K562 (cell line): ENCODE results near the gene RUNX1. TPM values are rescaled to one million over a fixed set of nuclear protein-coding genes. Genes with fewer than 3 reads are reported as not detected.

Experiments used
- CBFA2T2 ChIP-seq: fragments of 450-650 bp; conservative IDR thresholded peaks from 2 replicates; pipeline ENCODE4 v1.6.1; 2017; ENCODE audit warnings: mild to moderate bottlenecking
- GTF2A2 ChIP-seq: IDR thresholded peaks from 2 replicates; pipeline ENCODE4 v1.6.1; 2016; ENCODE audit warnings: mild to moderate bottlenecking, missing genetic modification characterization, missing compliant biosample characterization
- MEF2D ChIP-seq: conservative IDR thresholded peaks from 2 replicates; pipeline ENCODE4 v1.6.1; 2016; ENCODE audit warnings: low read depth, missing genetic modification characterization, missing compliant biosample characterization
- NR0B1 ChIP-seq: fragments of 450-650 bp; IDR thresholded peaks from one replicate; pipeline ENCODE4 v1.6.1; 2018; ENCODE audit warnings: mild to moderate bottlenecking, moderate library complexity; ENCODE audit not compliant: partially characterized antibody
- POLR2AphosphoS5 ChIP-seq: IDR thresholded peaks from 2 replicates; pipeline ENCODE4 v1.6.1; 2011; ENCODE audit warnings: mild to moderate bottlenecking, low read depth, low read length, moderate library complexity; ENCODE audit not compliant: control insufficient read depth, insufficient read depth
- RBFOX2 ChIP-seq: fragments of 200-400 bp; formaldehyde crosslinking; IDR thresholded peaks from 2 replicates; pipeline ENCODE4 v1.6.1; 2017; ENCODE audit warnings: low read depth, mild to moderate bottlenecking, low read length, moderate library complexity
- SP2 ChIP-seq: IDR thresholded peaks from 2 replicates; pipeline ENCODE4 v1.6.1; 2011; ENCODE audit warnings: mild to moderate bottlenecking, low read depth, low read length, moderate library complexity; ENCODE audit not compliant: poor library complexity, severe bottlenecking; ENCODE audit errors: extremely low read depth
- ZFP1 ChIP-seq: fragments of 450-650 bp; formaldehyde crosslinking; IDR thresholded peaks from 2 replicates; pipeline ENCODE4 v1.4.0; 2020; ENCODE audit warnings: mild to moderate bottlenecking, mixed read lengths
- ZNF184 ChIP-seq: sonication (generic); formaldehyde crosslinking; IDR thresholded peaks from 2 replicates; pipeline ENCODE4 v1.5.0; 2020; ENCODE audit warnings: missing genetic modification reagents
- ZNF318 ChIP-seq, 2 experiments: fragments of 450-650 bp; IDR thresholded peaks; 2 replicates each; pipeline ENCODE4 v1.6.1; 2016; ENCODE audit warnings: mild to moderate bottlenecking in 2 of 2, borderline replicate concordance in 1 of 2, low read depth in 1 of 2, moderate library complexity in 1 of 2
- ZNF589 ChIP-seq: fragments of 200-800 bp; sonication (Bioruptor generic); IDR thresholded peaks from 2 replicates; pipeline ENCODE4 v1.6.1; 2016; ENCODE audit warnings: low read depth, missing genetic modification characterization, missing compliant biosample characterization
- ZNF609 ChIP-seq: sonication (generic); formaldehyde crosslinking; IDR thresholded peaks from 2 replicates; pipeline ENCODE4 v1.8.1; 2023; ENCODE audit warnings: missing genetic modification reagents, mild to moderate bottlenecking, borderline replicate concordance
- polyA plus RNA-seq, 8 experiments: library from polyadenylated mRNA; depleted of rRNA in 4 of 8; stranded (reverse) in 5 of 8; unstranded in 3 of 8; fragments of >200 nt; fragmentation: Nextera tagmentation in 2 of 8; fragmentation: Illumina TruSeq in 1 of 8; extraction: Ambion mirVana in 2 of 8; extraction: Trizol in 1 of 8; gene quantifications; 2 replicates each; pipeline versions ENCODE4 v1.2.1 to v1.2.3, GENCODE V29; 2011 to 2014; ENCODE audit warnings: inconsistent platforms in 1 of 8, missing spikeins in 1 of 8
- total RNA-seq, 7 experiments: library from RNA; depleted of rRNA in 6 of 7; stranded (reverse); fragments of >200 nt in 6 of 7; fragmentation: Illumina TruSeq in 2 of 7; extraction: Trizol in 2 of 7; gene quantifications; 2 replicates each; pipeline versions ENCODE4 v1.2.1 to v1.2.3, GENCODE V29; 2011 to 2021; ENCODE audit warnings: low replicate concordance in 1 of 7

The RUNX1 gene
- total and polyA plus RNA-seq, 9 of the 15 experiments (the other 6 are each of a cell fraction or from before 2014, with no cell fraction given) = 2.2 to 68.6 (median 17.8) TPM

GRCh38 chr21:35014302-35015041 lies 34.6 kb downstream of the RUNX1 start (continued):
- TF ChIP-seq ZNF609 (no peak), ZNF318 (IDR thresholded peaks at IDR 0.05; ENCODE audit: borderline replicate concordance in 1 of 2, low read depth in 1 of 2) (no peak), POLR2AphosphoS5 (no peak), ZNF184 (CRISPR knock-in tag) (no peak), SP2 (no peak), GTF2A2 (tag) (no peak), MEF2D (tag) (no peak), ZFP1 (CRISPR knock-in tag) (no peak), CBFA2T2 (peak; percentile 57), ZNF589 (CRISPR knock-in tag) (no peak), RBFOX2 (no peak), NR0B1 (no peak)
